Mesothelial cell of epicardium (in vitro differentiated cells): ENCODE data around the gene PYM1. TPM values are rescaled to one million over a fixed set of nuclear protein-coding genes. Genes with fewer than 3 reads are reported as not detected.

Source experiments
- DNase-seq, 2 experiments: peaks; one replicate each; pipeline ENCODE4 v3.0.0; 2021; ENCODE audit warnings: low spot score in 2 of 2; ENCODE audit not compliant: unreplicated experiment in 2 of 2
- H3K27ac Mint-ChIP-seq: 2 replicates; pipeline ENCODE4 v1.8.0; 2021; ENCODE audit warnings: mixed read lengths
- H3K27me3 Mint-ChIP-seq: 2 replicates; pipeline ENCODE4 v1.8.0; 2021; ENCODE audit warnings: low read depth, mixed read lengths
- H3K36me3 Mint-ChIP-seq: 2 replicates; pipeline ENCODE4 v1.8.0; 2021; ENCODE audit warnings: mixed read lengths
- H3K4me1 Mint-ChIP-seq: 2 replicates; pipeline ENCODE4 v1.8.0; 2021; ENCODE audit warnings: mixed read lengths
- H3K4me3 Mint-ChIP-seq: 2 replicates; pipeline ENCODE4 v1.8.0; 2021; ENCODE audit warnings: mild to moderate bottlenecking, moderate library complexity, mixed read lengths
- H3K9me3 Mint-ChIP-seq: 2 replicates; pipeline ENCODE4 v1.8.0; 2021; ENCODE audit warnings: mixed read lengths
- total RNA-seq: library from RNA; stranded (reverse); gene quantifications from 3 replicates; pipeline ENCODE4 v1.2.1, GENCODE V29; 2021
- TF ChIP-seq, protein P1 (sequence below): fragments of 200-600 bp; sonication (generic); IDR thresholded peaks from one replicate; pipeline ENCODE4 v1.5.0; 2021; ENCODE audit warnings: antibody characterized with exemption; ENCODE audit not compliant: unreplicated experiment

PYM1 gene
- total RNA-seq, 1 donor from 2014 or later: 22.9 TPM

DNA sequence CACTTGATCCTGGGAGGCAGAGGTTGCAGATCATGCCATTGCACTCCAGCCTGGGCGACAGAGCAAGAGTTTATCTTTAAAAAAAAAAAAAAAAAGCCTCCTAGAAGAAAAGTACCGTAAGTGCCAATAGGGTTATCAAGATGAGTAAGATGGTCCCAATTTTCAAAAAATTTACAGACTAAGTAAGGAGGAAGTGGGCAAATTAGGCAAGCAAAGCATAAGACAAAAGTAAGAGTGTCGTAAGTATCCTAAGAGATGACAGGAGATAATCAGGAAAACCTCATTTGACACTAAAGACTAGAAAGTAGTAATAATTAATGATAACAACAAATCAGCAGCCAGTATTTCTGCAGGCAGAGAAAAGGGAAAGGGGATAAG, 12.2 kb downstream of the PYM1 start:
- Mint-ChIP-seq H3K36me3 (peaks cover 11% of the 10 kb centered on the region), H3K4me3 (no peak overlapping the region), H3K27ac (no peak overlapping the region), H3K4me1 (no peaks in the 10 kb centered on the region), H3K27me3 (no peaks in the 10 kb centered on the region), H3K9me3 (no peaks in the 10 kb centered on the region)
- TF ChIP-seq, protein P1, sequence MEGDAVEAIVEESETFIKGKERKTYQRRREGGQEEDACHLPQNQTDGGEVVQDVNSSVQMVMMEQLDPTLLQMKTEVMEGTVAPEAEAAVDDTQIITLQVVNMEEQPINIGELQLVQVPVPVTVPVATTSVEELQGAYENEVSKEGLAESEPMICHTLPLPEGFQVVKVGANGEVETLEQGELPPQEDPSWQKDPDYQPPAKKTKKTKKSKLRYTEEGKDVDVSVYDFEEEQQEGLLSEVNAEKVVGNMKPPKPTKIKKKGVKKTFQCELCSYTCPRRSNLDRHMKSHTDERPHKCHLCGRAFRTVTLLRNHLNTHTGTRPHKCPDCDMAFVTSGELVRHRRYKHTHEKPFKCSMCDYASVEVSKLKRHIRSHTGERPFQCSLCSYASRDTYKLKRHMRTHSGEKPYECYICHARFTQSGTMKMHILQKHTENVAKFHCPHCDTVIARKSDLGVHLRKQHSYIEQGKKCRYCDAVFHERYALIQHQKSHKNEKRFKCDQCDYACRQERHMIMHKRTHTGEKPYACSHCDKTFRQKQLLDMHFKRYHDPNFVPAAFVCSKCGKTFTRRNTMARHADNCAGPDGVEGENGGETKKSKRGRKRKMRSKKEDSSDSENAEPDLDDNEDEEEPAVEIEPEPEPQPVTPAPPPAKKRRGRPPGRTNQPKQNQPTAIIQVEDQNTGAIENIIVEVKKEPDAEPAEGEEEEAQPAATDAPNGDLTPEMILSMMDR: no peak
- DNase-seq: no peak

- no peak overlapping the region for H3K27ac Mint-ChIP-seq
- no peaks in the 10 kb centered on the region for H3K27me3 Mint-ChIP-seq
- H3K36me3 Mint-ChIP-seq: peaks cover 11% of the 10 kb centered on the region
- TF ChIP-seq, protein P1: no peak
- DNase-seq: no peak
- peaks cover 8% of the 10 kb centered on the region for H3K4me1 Mint-ChIP-seq
- no peaks in the 10 kb centered on the region for H3K9me3 Mint-ChIP-seq
- H3K4me3 Mint-ChIP-seq: no peak overlapping the region
Observed at GRCh38 chr12:55912908-55913307, 14.8 kb downstream of the PYM1 start.

DNA sequence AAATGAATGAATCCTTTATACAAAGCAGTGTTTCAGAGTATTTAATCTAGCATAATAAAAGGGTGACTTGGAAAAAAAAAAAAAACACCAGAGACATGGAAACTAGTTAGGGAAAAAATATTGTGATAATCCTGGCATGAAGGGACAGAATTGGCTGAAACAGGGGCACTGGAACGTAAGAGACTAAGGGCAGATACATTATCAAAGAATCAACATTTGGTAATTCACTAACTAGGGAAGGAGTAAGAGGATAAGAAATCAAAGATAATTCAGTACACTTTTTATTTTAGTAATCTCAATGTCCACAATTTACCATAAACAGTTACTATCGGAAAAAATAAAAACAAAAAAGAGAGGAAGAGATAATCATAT, 18.2 kb downstream of the PYM1 start:
- no peak overlapping the region for H3K4me3 Mint-ChIP-seq
- H3K36me3 Mint-ChIP-seq: peaks cover 6% of the 10 kb centered on the region
- peaks cover 8% of the 10 kb centered on the region for H3K4me1 Mint-ChIP-seq
- H3K9me3 Mint-ChIP-seq: no peaks in the 10 kb centered on the region
- H3K27me3 Mint-ChIP-seq: no peaks in the 10 kb centered on the region
- H3K27ac Mint-ChIP-seq: peak overlapping the region; percentile 10
- TF ChIP-seq, protein P1: no peak
- no peak for DNase-seq

- peaks cover 8% of the 10 kb centered on the region for H3K4me1 Mint-ChIP-seq
- H3K9me3 Mint-ChIP-seq: no peaks in the 10 kb centered on the region
- TF ChIP-seq, protein P1: no peak
- no peaks in the 10 kb centered on the region for H3K27me3 Mint-ChIP-seq
- no peak overlapping the region for H3K4me3 Mint-ChIP-seq
- H3K36me3 Mint-ChIP-seq: peaks cover 4% of the 10 kb centered on the region
- no peak for DNase-seq
- H3K27ac Mint-ChIP-seq: peak overlapping the region; percentile 67
Observed at GRCh38 chr12:55908726-55909512, 18.8 kb downstream of the PYM1 start.

- Mint-ChIP-seq H3K36me3 (peaks cover 7% of the 10 kb centered on the region), H3K4me3 (no peak overlapping the region), H3K9me3 (no peaks in the 10 kb centered on the region), H3K4me1 (peaks cover 8% of the 10 kb centered on the region), H3K27me3 (no peaks in the 10 kb centered on the region), H3K27ac (no peak overlapping the region)
- TF ChIP-seq, protein P1: no peak
- no peak for DNase-seq
Observed at GRCh38 chr12:55906056-55906455, 21.6 kb downstream of the PYM1 start.
